HUES6 (cell line): ENCODE measurements around the gene CNTFR.
A peak's percentile ranks its signal among the peaks of the same experiment; 100 is the strongest.
"Not testable (repeated sequence)": the region's sequence is repeated elsewhere in the genome, so short reads cannot be mapped to it uniquely, and the experiment has no call there.

Experiments
- H3K27ac ChIP-seq: 2 replicates; pipeline ENCODE4 v1.7.0; 2013; ENCODE audit warnings: low read depth, mild to moderate bottlenecking, low read length, inconsistent platforms
- H3K27me3 ChIP-seq: 2 replicates; pipeline ENCODE4 v1.6.1; 2013; ENCODE audit warnings: low read length; ENCODE audit not compliant: control insufficient read depth, insufficient read depth
- H3K36me3 ChIP-seq: 2 replicates; pipeline ENCODE4 v1.6.1; 2013; ENCODE audit warnings: low read length; ENCODE audit not compliant: control insufficient read depth, insufficient read depth
- H3K4me1 ChIP-seq: 2 replicates; pipeline ENCODE4 v1.6.1; 2013; ENCODE audit warnings: low read length; ENCODE audit not compliant: control insufficient read depth, insufficient read depth
- H3K4me3 ChIP-seq: 2 replicates; pipeline ENCODE4 v1.5.1; 2013; ENCODE audit warnings: low read depth, low read length
- H3K9ac ChIP-seq: one replicate; pipeline ENCODE4 v1.6.1; 2013; ENCODE audit warnings: mild to moderate bottlenecking, low read length
- H3K9me3 ChIP-seq: 2 replicates; pipeline ENCODE4 v1.6.1; 2013; ENCODE audit warnings: low read depth, low read length; ENCODE audit not compliant: control insufficient read depth, insufficient read depth

The CNTFR gene

DNA sequence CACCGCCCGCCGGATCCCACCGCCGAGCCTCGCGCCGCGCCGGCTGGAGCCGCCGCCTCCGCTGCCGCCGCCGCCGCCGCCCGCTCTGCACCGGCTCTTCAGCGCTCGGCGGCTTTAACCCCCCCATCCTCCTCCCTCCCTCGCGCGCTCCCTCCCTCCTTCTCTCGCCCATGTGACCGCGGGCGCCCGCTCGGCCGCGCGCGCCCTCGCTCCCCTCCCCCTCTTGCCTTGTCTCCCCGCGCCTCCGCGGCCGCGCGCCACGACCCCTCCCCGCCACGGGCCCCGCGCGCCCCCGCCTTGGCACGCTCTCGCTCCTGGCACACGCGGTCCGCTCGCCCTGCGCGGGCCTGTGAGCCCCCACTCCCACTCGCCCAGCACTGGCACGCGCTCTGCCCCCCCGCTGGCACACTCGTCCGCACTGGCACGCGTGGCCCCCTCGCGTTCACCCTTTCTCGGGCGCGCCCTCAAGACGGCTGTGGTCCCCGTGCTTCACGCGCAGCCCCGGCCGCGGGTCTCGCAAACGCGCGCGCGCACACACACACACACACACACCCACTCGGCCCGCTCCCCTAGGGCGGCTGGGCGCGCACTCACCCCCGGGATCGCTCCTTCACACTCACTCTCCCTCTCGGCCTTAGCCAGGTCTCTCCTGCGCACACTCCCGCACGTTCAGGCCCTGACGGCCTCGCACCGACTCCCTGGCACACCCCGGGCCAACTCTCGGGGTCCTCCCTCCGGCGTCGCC lies at the start of gene CNTFR:
Gene CNTFR, minus strand, starts transcription at position 89 of the 745 bp plus-strand sequence. CDS start 20,743 bp downstream, outside the sequence.
- Histone ChIP-seq H3K27ac (no peak within 1 kb of the TSS), H3K36me3 (no peaks in the 10 kb centered on the region), H3K4me1 (peaks cover 59% of the 10 kb centered on the region), H3K27me3 (peaks cover 93% of the 10 kb centered on the region), H3K4me3 (peak within 1 kb of the TSS; percentile 78), H3K9ac (peak within 1 kb of the TSS; percentile 68), H3K9me3 (no peaks in the 10 kb centered on the region)

DNA sequence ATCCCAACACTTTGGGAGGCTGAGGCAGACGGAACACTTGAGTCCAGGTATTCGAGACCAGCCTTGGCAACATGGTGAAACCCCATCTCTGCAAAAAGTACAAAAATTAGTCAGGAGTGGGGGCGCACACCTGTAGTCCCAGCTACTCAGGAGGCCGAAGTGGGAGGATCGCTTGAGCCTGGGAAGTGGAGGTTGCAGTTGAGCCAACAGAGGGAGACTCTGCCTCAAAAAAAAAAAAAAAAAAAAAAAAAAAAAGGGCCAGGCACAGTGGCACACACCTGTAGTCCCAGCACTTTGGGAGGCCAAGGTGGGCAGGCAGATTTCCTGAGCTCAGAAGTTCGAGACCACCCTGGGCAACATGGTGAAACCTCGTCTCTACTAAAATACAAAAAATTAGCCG lies 49.8 kb upstream of the CNTFR start:
- not testable (repeated sequence) for H3K27ac ChIP-seq, H3K9ac ChIP-seq, H3K27me3 ChIP-seq, H3K9me3 ChIP-seq, H3K4me3 ChIP-seq
- H3K4me1 ChIP-seq = peaks cover 16% of the 10 kb centered on the region
- peaks cover 11% of the 10 kb centered on the region for H3K36me3 ChIP-seq

GRCh38 chr9:34638138-34638445 lies 48.6 kb upstream of the CNTFR start:
- no peak overlapping the region for H3K27ac ChIP-seq
- H3K9me3 ChIP-seq = no peaks in the 10 kb centered on the region
- H3K4me3 ChIP-seq = peak overlapping the region; percentile 91
- peak overlapping the region; percentile 85 for H3K9ac ChIP-seq
- peaks cover 10% of the 10 kb centered on the region for H3K27me3 ChIP-seq
- peaks cover 18% of the 10 kb centered on the region for H3K4me1 ChIP-seq
- H3K36me3 ChIP-seq = peaks cover 11% of the 10 kb centered on the region

DNA sequence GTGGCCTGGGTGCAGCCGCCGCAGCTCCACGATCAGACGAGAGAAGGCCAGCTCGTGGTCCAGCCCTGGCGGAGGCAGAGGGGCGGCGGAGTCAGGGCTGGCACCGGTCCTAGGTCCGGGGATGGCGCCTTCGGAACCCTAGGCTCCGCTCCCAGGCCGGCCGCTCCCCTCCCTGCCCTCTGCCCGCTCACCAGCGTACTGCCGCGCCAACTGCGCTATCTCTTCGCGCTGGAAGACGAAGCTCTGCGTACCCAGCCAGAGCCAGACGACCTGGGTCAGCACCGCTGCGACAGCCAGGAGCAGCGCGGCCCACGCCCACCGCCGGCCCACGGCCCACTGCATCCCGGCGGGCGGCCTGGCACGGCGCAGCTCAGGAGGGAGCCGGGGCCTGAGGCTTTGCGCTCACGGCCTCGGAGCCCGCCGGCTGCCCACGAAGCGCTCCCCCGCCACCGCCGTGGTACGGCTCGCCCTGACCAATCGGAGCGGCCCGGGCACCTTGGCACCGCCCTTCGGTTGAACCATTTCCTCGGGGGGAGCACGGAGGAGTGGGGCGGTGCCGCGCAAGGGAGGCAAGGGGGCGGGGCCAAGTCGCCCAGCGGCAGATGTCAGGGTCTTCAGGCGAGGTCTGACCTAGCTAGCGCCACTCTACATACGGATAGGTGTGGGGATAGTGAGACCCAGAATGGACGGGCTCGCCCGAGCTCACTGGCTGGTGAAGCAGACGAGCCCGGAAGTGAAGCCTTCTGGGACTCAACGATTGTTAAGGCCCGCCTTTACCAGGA lies 48.0 kb upstream of the CNTFR start, which contains the start of gene SIGMAR1:
Gene SIGMAR1, minus strand, starts transcription at position 432 of the 782 bp plus-strand sequence. Its CDS starts 90 bp downstream, at position 342.
- H3K4me3 ChIP-seq = peak within 1 kb of the TSS; percentile 91
- peaks cover 18% of the 10 kb centered on the region for H3K4me1 ChIP-seq
- peak within 1 kb of the TSS; percentile 52; the same call in 1 of the 2 replicates for H3K27ac ChIP-seq
- H3K9ac ChIP-seq = peak within 1 kb of the TSS; percentile 85
- peaks cover 16% of the 10 kb centered on the region for H3K27me3 ChIP-seq
- H3K9me3 ChIP-seq = no peaks in the 10 kb centered on the region
- peaks cover 11% of the 10 kb centered on the region for H3K36me3 ChIP-seq

- H3K9ac ChIP-seq = peak overlapping the region; percentile 85
- H3K27me3 ChIP-seq = peaks cover 23% of the 10 kb centered on the region
- peak overlapping the region; percentile 91 for H3K4me3 ChIP-seq
- peaks cover 11% of the 10 kb centered on the region for H3K36me3 ChIP-seq
- peaks cover 18% of the 10 kb centered on the region for H3K4me1 ChIP-seq
- H3K9me3 ChIP-seq = no peaks in the 10 kb centered on the region
- peak overlapping the region; percentile 52; the same call in 1 of the 2 replicates for H3K27ac ChIP-seq
Measured at GRCh38 chr9:34636791-34637355, 47.3 kb upstream of the CNTFR start.

- no peak overlapping the region for H3K9ac ChIP-seq
- no peaks in the 10 kb centered on the region for H3K9me3 ChIP-seq
- no peak overlapping the region for H3K4me3 ChIP-seq
- H3K27me3 ChIP-seq = peaks cover 36% of the 10 kb centered on the region
- peaks cover 11% of the 10 kb centered on the region for H3K36me3 ChIP-seq
- H3K4me1 ChIP-seq = peaks cover 18% of the 10 kb centered on the region
- no peak overlapping the region for H3K27ac ChIP-seq
Measured at GRCh38 chr9:34635556-34635955, 46.0 kb upstream of the CNTFR start.

- Histone ChIP-seq H3K27ac (no peak overlapping the region), H3K27me3 (peaks cover 44% of the 10 kb centered on the region), H3K9me3 (no peaks in the 10 kb centered on the region), H3K4me3 (no peak overlapping the region), H3K4me1 (peaks cover 18% of the 10 kb centered on the region), H3K9ac (no peak overlapping the region), H3K36me3 (peaks cover 11% of the 10 kb centered on the region)
Measured at GRCh38 chr9:34634551-34635248, 45.2 kb upstream of the CNTFR start.

DNA sequence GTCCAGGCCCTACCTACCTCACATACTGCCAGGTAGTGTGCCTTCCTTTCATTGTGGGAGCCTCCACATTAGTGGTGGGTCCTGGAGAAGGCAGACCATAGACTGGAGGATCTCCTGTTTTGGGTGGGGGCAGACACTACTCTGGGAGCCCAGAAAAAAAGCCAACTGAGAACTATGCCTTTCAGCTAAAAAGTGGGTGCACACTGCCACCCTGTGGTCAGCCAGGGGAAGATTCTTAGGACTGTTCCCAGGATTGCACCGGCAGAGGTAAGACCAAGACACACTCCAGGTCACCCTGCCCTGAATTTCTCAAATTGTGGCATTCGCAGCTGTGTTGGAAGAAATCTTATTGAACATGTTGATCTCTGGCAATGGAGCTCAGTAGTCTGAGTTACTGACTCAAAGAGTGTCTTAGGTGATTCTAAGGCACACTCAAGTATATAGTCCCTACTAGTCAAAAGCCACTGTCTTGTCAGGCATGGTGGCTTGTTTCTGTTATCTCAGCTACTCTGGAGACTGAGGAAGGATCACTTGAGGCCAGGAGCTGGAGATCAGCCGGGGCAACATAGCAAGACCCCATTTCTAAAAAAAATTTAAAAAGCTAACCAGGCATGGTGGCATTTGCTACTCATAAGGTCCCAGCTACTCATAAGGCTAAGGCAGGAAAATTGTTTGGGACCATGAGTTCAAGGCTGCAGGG lies 44.5 kb upstream of the CNTFR start:
- H3K4me1 ChIP-seq = peaks cover 22% of the 10 kb centered on the region
- H3K9ac ChIP-seq = no peak overlapping the region
- no peak overlapping the region for H3K27ac ChIP-seq
- H3K4me3 ChIP-seq = no peak overlapping the region
- peaks cover 51% of the 10 kb centered on the region for H3K27me3 ChIP-seq
- H3K36me3 ChIP-seq = peaks cover 11% of the 10 kb centered on the region
- H3K9me3 ChIP-seq = no peaks in the 10 kb centered on the region

GRCh38 chr9:34633166-34633565 lies 43.6 kb upstream of the CNTFR start:
- Histone ChIP-seq H3K4me3 (no peak overlapping the region), H3K9ac (no peak overlapping the region), H3K27me3 (peaks cover 60% of the 10 kb centered on the region), H3K27ac (no peak overlapping the region), H3K4me1 (peaks cover 22% of the 10 kb centered on the region), H3K9me3 (no peaks in the 10 kb centered on the region), H3K36me3 (peaks cover 11% of the 10 kb centered on the region)

GRCh38 chr9:34630402-34631154 lies 41.1 kb upstream of the CNTFR start:
- H3K9ac ChIP-seq = no peak overlapping the region
- H3K9me3 ChIP-seq = no peaks in the 10 kb centered on the region
- H3K27me3 ChIP-seq = peaks cover 77% of the 10 kb centered on the region
- H3K36me3 ChIP-seq = peaks cover 7% of the 10 kb centered on the region
- H3K4me1 ChIP-seq = peaks cover 12% of the 10 kb centered on the region
- no peak overlapping the region for H3K27ac ChIP-seq
- no peak overlapping the region for H3K4me3 ChIP-seq
